Left cardiac atrium (tissue), 2 donors: ENCODE results near the gene KBTBD12. TPM values are rescaled to one million over a fixed set of nuclear protein-coding genes. Genes with fewer than 3 reads are reported as not detected.

Experiments
- total RNA-seq, 2 donors: library from RNA; stranded (reverse); fragmentation: NEBNext Ultra II Directional; extraction: Animal tissue kit (Norgen Biotek cat#: 25700); gene quantifications; one replicate each; pipeline ENCODE4 v1.2.1, GENCODE V29; 2021
- donor health status: DM: no; HTN: yes; CAD: no; lungs with severe emphysema.
- donor health status: DM: yes; HTN: yes; CAD: no.

The KBTBD12 gene
- total RNA-seq, 2 donors from 2014 or later: 3.2 to 5.1 TPM

Other genes starting within 250 kb of the KBTBD12 start
- gene ABTB1, start 242.3 kb upstream of the KBTBD12 start, total RNA-seq: 10 to 100 TPM; 21.8 to 34.2 TPM
- gene MGLL, start 92.7 kb upstream of the KBTBD12 start, total RNA-seq: 100 to 1,000 TPM in 1 of 2 donors, 10 to 100 TPM in 1; 95.4 to 122 TPM
- 100 to 1,000 TPM in 1 of 2 donors, 10 to 100 TPM in 1; 80.0 to 134 TPM for gene SEC61A1, start 137.2 kb downstream of the KBTBD12 start, total RNA-seq
- gene RUVBL1, start 208.6 kb downstream of the KBTBD12 start, total RNA-seq: 10 to 100 TPM; 22.1 to 23.7 TPM
- gene EEFSEC, start 238.2 kb downstream of the KBTBD12 start, total RNA-seq: 10 to 100 TPM; 13.5 to 18.9 TPM